IMR-90 (cell line): ENCODE results near the gene GPR15LG. TPM values are rescaled to one million over a fixed set of nuclear protein-coding genes. Genes with fewer than 3 reads are reported as not detected.

ENCODE experiments used
- ATAC-seq: fragments of 200-7000 bp; cut with Tn5 transposase; 2 replicates; pipeline ENCODE4 v1.9.1; 2020; ENCODE audit warnings: low read depth, mild to moderate bottlenecking, moderate library complexity
- BruUV-seq: library from RNA; stranded (reverse); fragments of 400-500 nt; replicated peaks from 2 replicates; lab custom pipeline; 2021; lab: Mats Ljungman, UMichigan
- CTCF ChIA-PET: fragments of 300-600 bp; formaldehyde crosslinking; extraction: SDS; loops from one replicate; lab custom pipeline; 2021; ENCODE audit warnings: antibody characterized with exemption; lab: Yijun Ruan, JAX
- POLR2A ChIA-PET: fragments of 300-600 bp; sonication (Branson Sonifier 250); formaldehyde crosslinking; loops from one replicate; lab custom pipeline; 2022; ENCODE audit warnings: antibody characterized with exemption; ENCODE audit not compliant: unreplicated experiment; lab: Charles Lee
- DNase-seq: peaks from one replicate; pipeline ENCODE4 v3.0.0; 2013
- H2AFZ ChIP-seq: replicated peaks from 2 replicates; pipeline ENCODE3; 2013; ENCODE audit warnings: low read length, mild to moderate bottlenecking; ENCODE audit not compliant: poor library complexity
- H2AK5ac ChIP-seq: 2 replicates; pipeline ENCODE4 v1.6.1; 2013; ENCODE audit warnings: low read depth, low read length, inconsistent platforms
- H2AK9ac ChIP-seq: replicated peaks from 2 replicates; pipeline ENCODE3; 2013; ENCODE audit warnings: mild to moderate bottlenecking, low read depth, low read length, moderate library complexity; ENCODE audit not compliant: poor library complexity
- H2BK120ac ChIP-seq: 2 replicates; pipeline ENCODE4 v1.6.1; 2013; ENCODE audit warnings: low read depth, low read length, inconsistent platforms
- H2BK15ac ChIP-seq: 3 replicates; pipeline ENCODE4 v1.6.1; 2013; ENCODE audit warnings: low read depth, low read length, inconsistent platforms
- H2BK20ac ChIP-seq: 2 replicates; pipeline ENCODE4 v1.6.1; 2013; ENCODE audit warnings: low read depth, mild to moderate bottlenecking, inconsistent platforms, low read length, moderate library complexity
- H2BK5ac ChIP-seq: 2 replicates; pipeline ENCODE4 v1.6.1; 2013; ENCODE audit warnings: mild to moderate bottlenecking, low read depth, low read length, inconsistent platforms; ENCODE audit not compliant: poor library complexity, severe bottlenecking
- H3K14ac ChIP-seq: replicated peaks from 2 replicates; pipeline ENCODE4 v1.6.1; 2013; ENCODE audit warnings: low read depth, low read length, inconsistent platforms
- H3K18ac ChIP-seq: 2 replicates; pipeline ENCODE4 v1.6.1; 2013; ENCODE audit warnings: low read depth, low read length, control low read depth
- H3K23ac ChIP-seq: 2 replicates; pipeline ENCODE4 v1.6.1; 2013; ENCODE audit warnings: low read depth, low read length, inconsistent platforms
- H3K27ac ChIP-seq: 2 replicates; pipeline ENCODE4 v1.5.1; 2013; ENCODE audit warnings: mild to moderate bottlenecking, control low read depth, low read length; ENCODE audit not compliant: insufficient read depth
- H3K27me3 ChIP-seq: 2 replicates; pipeline ENCODE4 v1.6.1; 2013; ENCODE audit warnings: low read length; ENCODE audit not compliant: control insufficient read depth, insufficient read depth
- H3K36me3 ChIP-seq: 2 replicates; pipeline ENCODE4 v1.6.1; 2013; ENCODE audit warnings: low read length, mixed read lengths; ENCODE audit not compliant: control insufficient read depth, insufficient read depth
- H3K4ac ChIP-seq: 2 replicates; pipeline ENCODE4 v1.6.1; 2013; ENCODE audit warnings: low read depth, low read length, inconsistent platforms
- H3K4me1 ChIP-seq: 2 replicates; pipeline ENCODE4 v1.6.1; 2013; ENCODE audit warnings: low read length, mixed read lengths; ENCODE audit not compliant: control insufficient read depth, insufficient read depth
- H3K4me2 ChIP-seq: 2 replicates; pipeline ENCODE4 v1.6.1; 2013; ENCODE audit warnings: low read depth, mild to moderate bottlenecking, control low read depth, low read length, moderate library complexity
- H3K4me3 ChIP-seq: 2 replicates; pipeline ENCODE4 v1.5.1; 2013; ENCODE audit warnings: low read depth, mild to moderate bottlenecking, control low read depth, low read length, moderate library complexity; ENCODE audit not compliant: insufficient read depth
- H3K56ac ChIP-seq: 2 replicates; pipeline ENCODE4 v1.6.1; 2013; ENCODE audit warnings: low read length, inconsistent platforms; ENCODE audit not compliant: insufficient read depth; ENCODE audit errors: extremely low read depth
- H3K79me1 ChIP-seq, 2 experiments: 2 replicates each; pipeline ENCODE4 v1.6.1; 2013; ENCODE audit warnings: low read length in 2 of 2, inconsistent platforms in 1 of 2, low read depth in 1 of 2
- H3K9ac ChIP-seq: 2 replicates; pipeline ENCODE4 v1.6.1; 2013; ENCODE audit warnings: low read depth, low read length, control low read depth
- H3K9me1 ChIP-seq: 2 replicates; pipeline ENCODE4 v1.6.1; 2013; ENCODE audit warnings: low read length, inconsistent platforms; ENCODE audit not compliant: insufficient read depth
- H3K9me3 ChIP-seq: 2 replicates; pipeline ENCODE4 v1.6.1; 2013; ENCODE audit warnings: low read length; ENCODE audit not compliant: control insufficient read depth, insufficient read depth
- H4K20me1 ChIP-seq: 2 replicates; pipeline ENCODE4 v1.6.1; 2013; ENCODE audit warnings: low read length, inconsistent platforms; ENCODE audit not compliant: insufficient read depth
- H4K5ac ChIP-seq: 2 replicates; pipeline ENCODE4 v1.6.1; 2013; ENCODE audit warnings: mild to moderate bottlenecking, low read depth, low read length, control low read depth
- H4K8ac ChIP-seq, 2 experiments: 2 replicates each; pipeline ENCODE4 v1.6.1; 2013; ENCODE audit warnings: low read depth in 2 of 2, low read length in 2 of 2, control low read depth in 1 of 2, inconsistent platforms in 1 of 2
- H4K91ac ChIP-seq: 2 replicates; pipeline ENCODE4 v1.6.1; 2013; ENCODE audit warnings: low read depth, low read length, inconsistent platforms; ENCODE audit not compliant: insufficient read depth
- CTCF ChIP-seq: conservative IDR thresholded peaks from 2 replicates; pipeline ENCODE4 v1.5.1; 2012; ENCODE audit warnings: mild to moderate bottlenecking, low read depth, low read length, improper control_type of control experiment
- MAZ ChIP-seq: IDR thresholded peaks from 2 replicates; pipeline ENCODE4 v1.6.1; 2012; ENCODE audit warnings: low read depth, mild to moderate bottlenecking, low read length, improper control_type of control experiment, moderate library complexity, borderline replicate concordance
- RAD21 ChIP-seq: IDR thresholded peaks from 2 replicates; pipeline ENCODE4 v1.6.1; 2012; ENCODE audit warnings: low read length, improper control_type of control experiment
- SMC3 ChIP-seq: fragments of 150-350 bp; IDR thresholded peaks from 2 replicates; pipeline ENCODE4 v1.6.1; 2016; ENCODE audit warnings: low read depth, mild to moderate bottlenecking, antibody characterized with exemption, low read length, moderate library complexity
- WGBS, 2 experiments: methylation state at CpG; one replicate each; pipeline versions ENCODE4 v1.1.5 to v1.1.7; 2013; ENCODE audit warnings: missing lambda C conversion rate in 2 of 2; ENCODE audit not compliant: insufficient read length in 1 of 2; ENCODE audit errors: extremely low coverage in 2 of 2; 5-methylcytosine and 5-hydroxymethylcytosine counted together
- dilution Hi-C: fragments of 300-500 bp; cut with HindIII; formaldehyde crosslinking; loops from one replicate; pipeline ENCODE4 v1.14.3; 2018; ENCODE audit warnings: low sequenced_read_pairs; ENCODE audit not compliant: unreplicated experiment
- in situ Hi-C: fragments of 300-500 bp; cut with MboI; formaldehyde crosslinking; loops from 3 replicates; pipeline ENCODE4 v1.14.3; 2019; ENCODE audit warnings: low sequenced_read_pairs, inconsistent platforms, mixed read lengths
- intact Hi-C: fragments of 100-400 bp; cut with micrococcal nuclease; formaldehyde crosslinking; loops from 2 replicates; pipeline ENCODE4 v1.10.0; 2022
- polyA plus RNA-seq, 3 experiments: library from polyadenylated mRNA; depleted of rRNA; stranded (reverse); fragments of >200 nt; gene quantifications; 2 replicates each; pipeline ENCODE4 v1.2.3, GENCODE V29; 2012; ENCODE audit warnings: low replicate concordance in 1 of 3
- total RNA-seq: library from RNA; depleted of rRNA; stranded (reverse); fragments of >200 nt; gene quantifications from 2 replicates; pipeline ENCODE4 v1.2.3, GENCODE V29; 2012

GPR15LG gene
- total and polyA plus RNA-seq, 2 of the 4 experiments (the other 2 are of a cell fraction) = not detected

GRCh38 chr10:84205049-84205852 lies 31.6 kb downstream of the GPR15LG start:
- no peaks in the 10 kb centered on the region for H3K9me3 ChIP-seq
- no TSS peak for BruUV-seq
- no peak overlapping the region for H3K18ac ChIP-seq
- H2AK5ac ChIP-seq = no peak overlapping the region
- no peaks in the 10 kb centered on the region for H3K4me1 ChIP-seq
- no peak overlapping the region for H2AK9ac ChIP-seq
- DNase-seq (peak; percentile 18), ATAC-seq (peak; percentile 92)
- in situ Hi-C loops (no loop called here), dilution Hi-C loops (no loop called here), intact Hi-C loops (loop anchor here (5.0 kb wide), 1 partner anchor 58 kb away; no protein-coding TSS in a partner anchor)
- no peak overlapping the region for H3K14ac ChIP-seq
- no peak overlapping the region for H2BK20ac ChIP-seq
- TF ChIP-seq CTCF = peak; percentile 55
- peak; percentile 51 for TF ChIP-seq SMC3
- peak; percentile 55 for TF ChIP-seq RAD21
- TF ChIP-seq MAZ = no peak
- no peak overlapping the region for H2BK15ac ChIP-seq
- no peak overlapping the region for H3K23ac ChIP-seq
- H3K4ac ChIP-seq = no peak overlapping the region
- no peak overlapping the region for H4K91ac ChIP-seq
- H4K8ac ChIP-seq = no peak overlapping the region
- H4K20me1 ChIP-seq = no peaks in the 10 kb centered on the region
- no peak overlapping the region for H3K56ac ChIP-seq
- no peak overlapping the region for H3K4me2 ChIP-seq
- H3K79me1 ChIP-seq = no peaks in the 10 kb centered on the region
- H4K5ac ChIP-seq = no peak overlapping the region
- H3K27me3 ChIP-seq = peaks cover 5% of the 10 kb centered on the region
- WGBS, 2 experiments = 25% methylated on average over 4 of the region's 8 CpGs; no CpG with 5 or more reads in 1 of the 2 experiments
- H3K27ac ChIP-seq = no peak overlapping the region
- no peak overlapping the region for H2BK5ac ChIP-seq
- no peak overlapping the region for H2BK120ac ChIP-seq
- H2AFZ ChIP-seq = no peak overlapping the region
- H3K4me3 ChIP-seq = no peak overlapping the region
- no peaks in the 10 kb centered on the region for H3K9me1 ChIP-seq
- H3K36me3 ChIP-seq = no peaks in the 10 kb centered on the region
- POLR2A ChIA-PET = no interaction called here
- CTCF ChIA-PET = interaction anchor here (0.6 kb wide), 1 partner anchor 22 kb away, joined by 6 read pairs; no protein-coding TSS in a partner anchor
- H3K9ac ChIP-seq = no peak overlapping the region
